Natural killer cell (primary cell): Measurements from ENCODE around the gene PAAF1. TPM values are rescaled to one million over a fixed set of nuclear protein-coding genes. Genes with fewer than 3 reads are reported as not detected.

Experiments
- ATAC-seq, 3 donors: fragments of 150-1000 bp in 2 of 3; fragments of 200-7000 bp in 1 of 3; cut with Tn5 transposase; 1 replicate in 1 of 3; 2 replicates in 2 of 3; pipeline ENCODE4 v1.10.0; 2021; ENCODE audit warnings: mild to moderate bottlenecking in 2 of 3, moderate library complexity in 2 of 3
- DNase-seq, 2 donors: peaks; one replicate each; pipeline versions ENCODE4 v3.0.0 to v3.0.0-alpha.2; 2013 to 2021; ENCODE audit warnings: mixed read lengths in 1 of 2
- H3K27ac ChIP-seq: one replicate; pipeline ENCODE4 v1.5.1; 2013; ENCODE audit warnings: mild to moderate bottlenecking, low read length
- H3K27me3 ChIP-seq: one replicate; pipeline ENCODE4 v1.6.1; 2013; ENCODE audit warnings: low read length; ENCODE audit not compliant: control insufficient read depth, insufficient read depth
- H3K36me3 ChIP-seq: one replicate; pipeline ENCODE4 v1.6.1; 2013; ENCODE audit warnings: low read length; ENCODE audit not compliant: control insufficient read depth, insufficient read depth
- H3K4me1 ChIP-seq: one replicate; pipeline ENCODE4 v1.6.1; 2013; ENCODE audit warnings: low read length; ENCODE audit not compliant: control insufficient read depth, insufficient read depth
- H3K4me3 ChIP-seq: one replicate; pipeline ENCODE4 v1.5.1; 2013; ENCODE audit warnings: low read length
- H3K9me3 ChIP-seq: one replicate; pipeline ENCODE4 v1.6.1; 2013; ENCODE audit warnings: low read length; ENCODE audit not compliant: control insufficient read depth, insufficient read depth
- H3K27ac Mint-ChIP-seq, 2 donors: one replicate each; pipeline ENCODE4 v1.8.0; 2022; ENCODE audit warnings: mild to moderate bottlenecking in 2 of 2, mixed read lengths in 2 of 2, moderate library complexity in 1 of 2
- H3K27me3 Mint-ChIP-seq, 2 donors: one replicate each; pipeline ENCODE4 v1.8.0; 2022; ENCODE audit warnings: low read depth in 2 of 2, mixed read lengths in 2 of 2
- H3K36me3 Mint-ChIP-seq: one replicate; pipeline ENCODE4 v1.8.0; 2022; ENCODE audit warnings: mixed read lengths
- H3K4me1 Mint-ChIP-seq, 2 donors: one replicate each; pipeline ENCODE4 v1.8.0; 2022; ENCODE audit warnings: mixed read lengths in 2 of 2
- H3K4me3 Mint-ChIP-seq: one replicate; pipeline ENCODE4 v1.8.0; 2022; ENCODE audit warnings: mild to moderate bottlenecking, moderate library complexity, mixed read lengths
- H3K9me3 Mint-ChIP-seq, 2 donors: one replicate each; pipeline ENCODE4 v1.8.0; 2022; ENCODE audit warnings: mixed read lengths in 2 of 2
- CTCF ChIP-seq: fragments of 200-600 bp; IDR thresholded peaks from one replicate; pipeline ENCODE4 v1.8.0; 2022; ENCODE audit warnings: antibody characterized with exemption
- WGBS: methylation state at CpG from one replicate; pipeline ENCODE4 v1.1.7; 2013; ENCODE audit warnings: missing lambda C conversion rate; ENCODE audit not compliant: insufficient coverage; 5-methylcytosine and 5-hydroxymethylcytosine counted together
- intact Hi-C: fragments of 100-400 bp; cut with micrococcal nuclease; formaldehyde crosslinking; loops from one replicate; pipeline ENCODE4 v1.14.2; 2022
- total RNA-seq, 4 donors: library from RNA; stranded (reverse); fragments of 120-200 nt in 1 of 4; gene quantifications; one replicate each; pipeline versions ENCODE4 v1.2.3 to v1.2.4, GENCODE V29; 2013 to 2022

PAAF1 gene
- total RNA-seq, 3 donors from 2014 or later (not counting 1 experiment from before 2014, with no cell fraction given): 12.0 to 14.9 (median 13.7) TPM

- no peak for ATAC-seq
- peak overlapping the region; percentile 73 for H3K4me3 Mint-ChIP-seq
- peak overlapping the region; percentile 97 to 99 for H3K27ac Mint-ChIP-seq
- Histone ChIP-seq H3K27me3 (no peaks in the 10 kb centered on the region), H3K27ac (peak overlapping the region; percentile 44), H3K36me3 (peaks cover 40% of the 10 kb centered on the region), H3K4me3 (no peak overlapping the region), H3K9me3 (no peaks in the 10 kb centered on the region), H3K4me1 (peaks cover 99% of the 10 kb centered on the region)
- 77% methylated on average over 11 of the region's 11 CpGs for WGBS
- TF ChIP-seq CTCF: no peak
- no peaks in the 10 kb centered on the region for H3K9me3 Mint-ChIP-seq
- H3K4me1 Mint-ChIP-seq: peaks cover 76 to 93% of the 10 kb centered on the region in 2 donors
- no peaks in the 10 kb centered on the region for H3K27me3 Mint-ChIP-seq
- peaks cover 23% of the 10 kb centered on the region for H3K36me3 Mint-ChIP-seq
- intact Hi-C loops: no loop called here
- peak in 1 of 2 donors; percentile 28 for DNase-seq
These were observed 96.0 kb downstream of the PAAF1 start for GRCh38 chr11:73972620-73973449.

GRCh38 chr11:73974604-73975478, 98.0 kb downstream of the PAAF1 start:
- intact Hi-C loops: no loop called here
- Mint-ChIP-seq H3K36me3 (peaks cover 23% of the 10 kb centered on the region), H3K9me3 (no peaks in the 10 kb centered on the region), H3K27me3 (no peaks in the 10 kb centered on the region), H3K4me1 (peaks cover 75 to 96% of the 10 kb centered on the region in 2 donors), H3K4me3 (peak overlapping the region; percentile 81), H3K27ac (peak overlapping the region; percentile 97 to 99)
- H3K36me3 ChIP-seq: peaks cover 60% of the 10 kb centered on the region
- TF ChIP-seq CTCF: no peak
- peak in 1 of 2 donors; percentile 17 for DNase-seq
- no peak for ATAC-seq
- peak overlapping the region; percentile 39 for H3K27ac ChIP-seq
- no peaks in the 10 kb centered on the region for H3K27me3 ChIP-seq
- no peaks in the 10 kb centered on the region for H3K9me3 ChIP-seq
- peaks cover 99% of the 10 kb centered on the region for H3K4me1 ChIP-seq
- 92% methylated on average over 13 of the region's 13 CpGs for WGBS
- no peak overlapping the region for H3K4me3 ChIP-seq

DNA sequence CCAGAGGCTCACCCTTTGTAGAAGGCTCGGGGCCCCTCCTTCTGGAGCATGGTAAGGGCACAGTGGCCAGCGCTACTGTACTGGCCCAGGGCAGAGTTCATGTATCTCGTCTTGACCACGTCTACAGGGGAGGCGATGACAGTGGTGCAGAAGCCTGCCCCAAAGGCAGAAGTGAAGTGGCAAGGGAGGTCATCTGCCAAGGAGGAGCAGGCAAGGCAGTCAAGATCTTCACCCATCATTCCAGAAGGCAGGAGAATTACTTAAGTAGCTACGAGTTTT, 98.6 kb downstream of the PAAF1 start:
- 81% methylated on average over 6 of the region's 6 CpGs for WGBS
- DNase-seq: peak in 1 of 2 donors; percentile 5
- peaks cover 60% of the 10 kb centered on the region for H3K36me3 ChIP-seq
- intact Hi-C loops: no loop called here
- Mint-ChIP-seq H3K27ac (peak overlapping the region; percentile 97 to 99), H3K9me3 (no peaks in the 10 kb centered on the region), H3K4me1 (peaks cover 76 to 96% of the 10 kb centered on the region in 2 donors), H3K36me3 (peaks cover 23% of the 10 kb centered on the region), H3K27me3 (no peaks in the 10 kb centered on the region), H3K4me3 (peak overlapping the region; percentile 81)
- peaks cover 99% of the 10 kb centered on the region for H3K4me1 ChIP-seq
- no peak for TF ChIP-seq CTCF
- no peaks in the 10 kb centered on the region for H3K9me3 ChIP-seq
- H3K4me3 ChIP-seq: no peak overlapping the region
- no peaks in the 10 kb centered on the region for H3K27me3 ChIP-seq
- peak overlapping the region; percentile 12 for H3K27ac ChIP-seq
- no peak for ATAC-seq
